PC-9 (cell line): Measurements from ENCODE around the gene RPS6KA4. TPM values are rescaled to one million over a fixed set of nuclear protein-coding genes. Genes with fewer than 3 reads are reported as not detected.

Experiments
- BruUV-seq: library from RNA; stranded (reverse); fragments of 400-500 nt; replicated peaks from 2 replicates; lab custom pipeline; 2021; lab: Mats Ljungman, UMichigan
- CTCF ChIA-PET: fragments of 300-600 bp; sonication (Branson Sonifier 250); formaldehyde crosslinking; loops from one replicate; lab custom pipeline; 2022; ENCODE audit warnings: antibody characterized with exemption; lab: Charles Lee
- POLR2A ChIA-PET: fragments of 300-600 bp; sonication (Branson Sonifier 250); formaldehyde crosslinking; loops from one replicate; lab custom pipeline; 2022; ENCODE audit warnings: antibody characterized with exemption; ENCODE audit not compliant: unreplicated experiment; lab: Charles Lee
- DNase-seq, 2 experiments: peaks; one replicate each; pipeline versions ENCODE4 v3.0.0 to v3.0.0-alpha.2; 2015 to 2022; ENCODE audit warnings: mixed read lengths in 1 of 2
- H2AFZ ChIP-seq: fragments of 200-600 bp; sonication (generic); 2 replicates; pipeline ENCODE4 v1.8.1; 2017; ENCODE audit warnings: antibody characterized with exemption
- H3F3A ChIP-seq: fragments of 200-600 bp; sonication (generic); 2 replicates; pipeline ENCODE4 v1.8.1; 2017; ENCODE audit warnings: antibody characterized with exemption, mild to moderate bottlenecking, low read depth; ENCODE audit not compliant: insufficient read depth
- H3K27ac ChIP-seq: fragments of 200-600 bp; sonication (generic); 2 replicates; pipeline ENCODE4 v1.6.1; 2016; ENCODE audit warnings: mixed run types
- H3K27me3 ChIP-seq: fragments of 200-600 bp; sonication (generic); 2 replicates; pipeline ENCODE4 v1.6.1; 2016; ENCODE audit warnings: low read depth, mixed run types; ENCODE audit not compliant: insufficient read depth
- H3K36me3 ChIP-seq: fragments of 200-600 bp; sonication (generic); 2 replicates; pipeline ENCODE4 v1.6.1; 2016; ENCODE audit warnings: low read depth, mixed run types
- H3K4me1 ChIP-seq: fragments of 200-600 bp; sonication (generic); replicated peaks from 2 replicates; pipeline ENCODE4 v1.6.1; 2016; ENCODE audit warnings: mixed run types; ENCODE audit not compliant: insufficient read depth
- H3K4me2 ChIP-seq: fragments of 200-600 bp; sonication (generic); 2 replicates; pipeline ENCODE4 v1.6.1; 2017; ENCODE audit warnings: mixed run types
- H3K4me3 ChIP-seq: fragments of 200-600 bp; sonication (generic); 2 replicates; pipeline ENCODE4 v1.6.1; 2016; ENCODE audit warnings: mixed run types
- H3K79me2 ChIP-seq: fragments of 200-600 bp; sonication (generic); 2 replicates; pipeline ENCODE4 v1.6.1; 2017; ENCODE audit warnings: low read depth, mixed run types
- H3K9me2 ChIP-seq: fragments of 200-600 bp; sonication (generic); 2 replicates; pipeline ENCODE4 v1.8.1; 2017; ENCODE audit warnings: mild to moderate bottlenecking; ENCODE audit not compliant: insufficient read depth
- H3K9me3 ChIP-seq: fragments of 200-600 bp; sonication (generic); 2 replicates; pipeline ENCODE4 v1.8.1; 2016; ENCODE audit warnings: low read depth; ENCODE audit not compliant: insufficient read depth
- H4K20me1 ChIP-seq: fragments of 200-600 bp; sonication (generic); 2 replicates; pipeline ENCODE4 v1.8.1; 2017; ENCODE audit not compliant: insufficient read depth
- EZH2 ChIP-seq: fragments of 200-600 bp; sonication (generic); IDR thresholded peaks from 2 replicates; pipeline ENCODE4 v1.8.0; 2017; ENCODE audit warnings: antibody characterized with exemption, low read depth
- intact Hi-C: fragments of 100-400 bp; cut with micrococcal nuclease; formaldehyde crosslinking; loops from one replicate; pipeline ENCODE4 v1.10.0; 2022; ENCODE audit not compliant: unreplicated experiment
- total RNA-seq: library from RNA; stranded (reverse); gene quantifications from 2 replicates; pipeline ENCODE4 v1.2.3, GENCODE V29; 2021
- TF ChIP-seq, protein P1 (sequence below): fragments of 200-600 bp; sonication (generic); conservative IDR thresholded peaks from 2 replicates; pipeline ENCODE4 v1.6.1; 2017; ENCODE audit warnings: mixed run types, antibody characterized with exemption, mild to moderate bottlenecking, moderate library complexity

RPS6KA4 gene
- total RNA-seq, 1 experiment from 2014 or later = 64.3 TPM

DNA sequence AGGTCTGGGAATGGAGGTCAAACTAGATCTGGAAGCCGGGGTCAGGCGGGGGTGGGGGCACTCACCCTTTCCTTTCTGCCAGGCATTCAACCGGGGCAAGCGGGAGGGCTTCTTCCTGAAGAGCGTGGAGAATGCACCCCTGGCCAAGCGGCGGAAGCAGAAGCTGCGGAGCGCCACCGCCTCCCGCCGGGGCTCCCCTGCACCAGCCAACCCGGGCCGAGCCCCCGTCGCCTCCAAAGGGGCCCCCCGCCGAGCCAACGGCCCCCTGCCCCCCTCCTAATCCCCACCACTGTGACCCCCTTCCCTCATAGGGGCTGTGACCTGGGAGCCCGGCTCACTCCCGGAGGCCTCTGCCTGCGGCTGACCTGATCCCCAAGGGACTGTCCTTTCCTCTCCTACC lies 12.2 kb downstream of the RPS6KA4 start:
- BruUV-seq = no TSS peak
- H3K36me3 ChIP-seq = peaks cover 12% of the 10 kb centered on the region
- H3K9me2 ChIP-seq = no peaks in the 10 kb centered on the region
- POLR2A ChIA-PET = no interaction called here
- no peaks in the 10 kb centered on the region for H3K79me2 ChIP-seq
- no peak overlapping the region for H3K27ac ChIP-seq
- H3K9me3 ChIP-seq = no peaks in the 10 kb centered on the region
- intact Hi-C loops = no loop called here
- H4K20me1 ChIP-seq = peaks cover 5% of the 10 kb centered on the region; the same call in 1 of the 2 replicates
- DNase-seq = no peak
- H3K4me3 ChIP-seq = no peak overlapping the region
- peaks cover 10% of the 10 kb centered on the region for H3K4me1 ChIP-seq
- no peaks in the 10 kb centered on the region for H3K27me3 ChIP-seq
- H3F3A ChIP-seq = peaks cover 28% of the 10 kb centered on the region
- no peak overlapping the region for H2AFZ ChIP-seq
- TF ChIP-seq, protein P1, sequence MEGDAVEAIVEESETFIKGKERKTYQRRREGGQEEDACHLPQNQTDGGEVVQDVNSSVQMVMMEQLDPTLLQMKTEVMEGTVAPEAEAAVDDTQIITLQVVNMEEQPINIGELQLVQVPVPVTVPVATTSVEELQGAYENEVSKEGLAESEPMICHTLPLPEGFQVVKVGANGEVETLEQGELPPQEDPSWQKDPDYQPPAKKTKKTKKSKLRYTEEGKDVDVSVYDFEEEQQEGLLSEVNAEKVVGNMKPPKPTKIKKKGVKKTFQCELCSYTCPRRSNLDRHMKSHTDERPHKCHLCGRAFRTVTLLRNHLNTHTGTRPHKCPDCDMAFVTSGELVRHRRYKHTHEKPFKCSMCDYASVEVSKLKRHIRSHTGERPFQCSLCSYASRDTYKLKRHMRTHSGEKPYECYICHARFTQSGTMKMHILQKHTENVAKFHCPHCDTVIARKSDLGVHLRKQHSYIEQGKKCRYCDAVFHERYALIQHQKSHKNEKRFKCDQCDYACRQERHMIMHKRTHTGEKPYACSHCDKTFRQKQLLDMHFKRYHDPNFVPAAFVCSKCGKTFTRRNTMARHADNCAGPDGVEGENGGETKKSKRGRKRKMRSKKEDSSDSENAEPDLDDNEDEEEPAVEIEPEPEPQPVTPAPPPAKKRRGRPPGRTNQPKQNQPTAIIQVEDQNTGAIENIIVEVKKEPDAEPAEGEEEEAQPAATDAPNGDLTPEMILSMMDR = no peak
- no peak for TF ChIP-seq EZH2
- H3K4me2 ChIP-seq = no peak overlapping the region
- CTCF ChIA-PET = interaction anchor here (0.7 kb wide), 1 partner anchor 190 kb away, joined by 6 read pairs; no protein-coding TSS in a partner anchor

DNA sequence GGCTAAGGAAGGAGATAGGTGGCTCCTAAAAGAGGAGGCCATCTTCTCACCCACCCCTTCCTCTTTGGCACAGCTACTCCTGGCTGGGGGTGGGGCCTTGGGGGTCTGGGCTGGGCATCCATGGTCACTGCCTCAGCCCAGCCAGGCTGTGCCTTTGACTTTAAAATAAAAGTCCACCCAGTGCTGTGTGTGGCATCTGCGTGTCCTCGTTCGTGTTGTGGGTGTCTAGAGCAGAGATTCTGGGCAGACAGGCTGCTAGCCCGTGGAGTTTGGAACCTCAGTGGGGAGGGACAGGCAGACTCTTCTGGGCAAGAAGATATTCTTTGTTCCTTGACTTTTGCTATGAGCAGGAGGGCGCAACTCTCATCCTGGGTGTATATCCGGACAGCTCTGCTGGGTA lies 13.1 kb downstream of the RPS6KA4 start:
- ChIA-PET CTCF (no interaction called here), POLR2A (no interaction called here)
- intact Hi-C loops = no loop called here
- Histone ChIP-seq H3K9me2 (no peaks in the 10 kb centered on the region), H3K9me3 (no peaks in the 10 kb centered on the region), H3K4me2 (no peak overlapping the region), H3K27ac (no peak overlapping the region), H3K4me1 (peaks cover 2% of the 10 kb centered on the region; the same call in 1 of the 2 replicates), H3K79me2 (no peaks in the 10 kb centered on the region), H3K4me3 (no peak overlapping the region), H3K27me3 (no peaks in the 10 kb centered on the region), H3K36me3 (peaks cover 9% of the 10 kb centered on the region), H4K20me1 (peaks cover 5% of the 10 kb centered on the region; the same call in 1 of the 2 replicates), H3F3A (peaks cover 22% of the 10 kb centered on the region), H2AFZ (no peak overlapping the region)
- TF ChIP-seq, protein P1 = no peak
- no peak for TF ChIP-seq EZH2
- BruUV-seq = no TSS peak
- DNase-seq = no peak

DNA sequence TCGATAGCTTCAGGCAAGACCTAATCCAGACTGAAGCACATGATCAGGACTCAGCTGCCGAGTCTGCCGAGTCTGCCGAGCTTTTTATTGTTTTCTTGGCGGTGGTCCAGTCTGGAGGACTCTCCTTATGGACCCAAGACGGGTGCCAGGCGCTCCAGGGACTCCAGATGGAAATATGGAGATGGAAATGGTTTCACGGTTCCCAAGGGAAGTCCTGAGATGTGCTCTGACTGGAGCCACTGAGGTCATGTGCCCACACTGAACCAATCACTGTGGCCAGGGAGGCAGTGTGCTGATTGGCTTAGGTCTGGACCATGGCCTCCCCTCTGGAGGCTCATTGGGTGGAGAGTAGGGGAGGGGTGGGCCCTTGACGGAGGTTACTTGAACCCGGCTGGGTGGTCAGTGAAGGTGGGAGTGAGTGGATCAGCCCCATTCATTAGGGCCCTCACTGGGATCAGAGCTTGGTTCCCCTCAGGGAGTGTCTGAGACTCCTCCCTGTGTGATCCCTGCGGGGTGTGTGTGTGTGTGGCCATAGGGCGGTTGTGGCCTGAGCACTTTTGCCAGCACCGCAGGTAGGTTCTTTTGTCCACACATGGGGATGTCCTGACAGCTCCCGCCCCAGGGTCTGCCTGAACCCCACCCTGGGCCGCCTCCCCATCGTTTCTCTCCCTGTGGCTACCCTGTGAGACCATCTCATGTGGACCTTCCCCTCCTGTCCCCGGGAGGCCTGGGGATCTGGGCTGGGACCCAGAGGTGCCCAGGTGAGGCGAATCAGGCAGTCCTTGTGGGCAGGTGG lies 14.0 kb downstream of the RPS6KA4 start:
- intact Hi-C loops = no loop called here
- H3K9me2 ChIP-seq = no peaks in the 10 kb centered on the region
- no peak for TF ChIP-seq EZH2
- TF ChIP-seq, protein P1 = no peak
- CTCF ChIA-PET = no interaction called here
- H3K79me2 ChIP-seq = no peaks in the 10 kb centered on the region
- H3K4me1 ChIP-seq = no peaks in the 10 kb centered on the region
- 0 out of 2 replicates have a peak, but pooled peaks cover under 1% of the 10 kb centered on the region for H3K36me3 ChIP-seq
- H3K9me3 ChIP-seq = no peaks in the 10 kb centered on the region
- no peak overlapping the region for H3K4me3 ChIP-seq
- no peak overlapping the region for H3K4me2 ChIP-seq
- H3F3A ChIP-seq = peaks cover 17% of the 10 kb centered on the region
- no peak for DNase-seq
- H3K27ac ChIP-seq = no peak overlapping the region
- H4K20me1 ChIP-seq = no peaks in the 10 kb centered on the region
- H2AFZ ChIP-seq = no peak overlapping the region
- no peaks in the 10 kb centered on the region for H3K27me3 ChIP-seq
- POLR2A ChIA-PET = no interaction called here
- BruUV-seq = no TSS peak
